D721Med (cell line): Measurements from ENCODE around the gene TDRD9.

Source experiments
- DNase-seq: peaks from one replicate; pipeline ENCODE4 v3.0.0; 2011; ENCODE audit warnings: low spot score; ENCODE audit not compliant: insufficient read length
- FAIRE-seq: peaks from 2 replicates; lab custom pipeline; 2011; peaks lifted over from hg19 to GRCh38; lab: Jason Lieb, UNC
- TF ChIP-seq, protein P1 (sequence below): IDR thresholded peaks from 2 replicates; pipeline ENCODE4 v1.5.1; 2012; ENCODE audit warnings: mild to moderate bottlenecking, control low read depth; ENCODE audit not compliant: insufficient read depth; ENCODE audit errors: missing control alignments

TDRD9 gene

DNA sequence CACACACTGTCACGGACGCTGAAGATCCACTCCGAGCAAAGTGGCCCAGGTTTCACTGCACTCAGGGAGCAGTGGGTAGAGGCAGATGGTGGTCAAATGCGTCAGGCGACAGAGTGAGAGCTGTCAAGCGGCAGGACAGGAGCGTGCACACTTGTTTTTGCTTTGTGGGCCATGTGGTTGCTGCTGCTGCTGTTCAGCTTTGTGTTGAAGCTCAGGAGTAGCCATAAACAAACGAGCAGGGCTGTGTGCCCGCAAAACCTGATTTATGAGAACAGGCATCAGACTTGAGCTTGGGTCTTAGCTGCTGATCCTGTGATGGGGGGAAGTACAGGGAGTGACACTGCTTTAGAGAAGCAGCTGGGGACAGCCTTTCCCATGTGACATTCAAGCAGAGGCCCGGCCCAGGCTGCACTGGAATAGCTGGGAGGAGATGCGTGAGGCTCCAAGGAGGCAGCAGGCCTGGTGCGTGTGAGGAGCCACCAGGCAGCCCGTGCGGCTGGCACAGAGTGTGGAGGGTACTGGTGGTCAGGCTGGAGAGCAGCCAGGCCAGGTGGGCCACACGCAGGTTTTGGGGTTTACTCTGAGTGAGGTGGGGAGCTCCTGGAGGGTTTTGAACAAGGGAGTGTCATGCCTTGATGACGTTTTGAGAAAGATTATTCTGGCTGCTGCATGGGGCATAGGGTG is 126.1 kb downstream of the TDRD9 start:
- FAIRE-seq, result no peak
- DNase-seq, result no peak
- TF ChIP-seq, protein P1, sequence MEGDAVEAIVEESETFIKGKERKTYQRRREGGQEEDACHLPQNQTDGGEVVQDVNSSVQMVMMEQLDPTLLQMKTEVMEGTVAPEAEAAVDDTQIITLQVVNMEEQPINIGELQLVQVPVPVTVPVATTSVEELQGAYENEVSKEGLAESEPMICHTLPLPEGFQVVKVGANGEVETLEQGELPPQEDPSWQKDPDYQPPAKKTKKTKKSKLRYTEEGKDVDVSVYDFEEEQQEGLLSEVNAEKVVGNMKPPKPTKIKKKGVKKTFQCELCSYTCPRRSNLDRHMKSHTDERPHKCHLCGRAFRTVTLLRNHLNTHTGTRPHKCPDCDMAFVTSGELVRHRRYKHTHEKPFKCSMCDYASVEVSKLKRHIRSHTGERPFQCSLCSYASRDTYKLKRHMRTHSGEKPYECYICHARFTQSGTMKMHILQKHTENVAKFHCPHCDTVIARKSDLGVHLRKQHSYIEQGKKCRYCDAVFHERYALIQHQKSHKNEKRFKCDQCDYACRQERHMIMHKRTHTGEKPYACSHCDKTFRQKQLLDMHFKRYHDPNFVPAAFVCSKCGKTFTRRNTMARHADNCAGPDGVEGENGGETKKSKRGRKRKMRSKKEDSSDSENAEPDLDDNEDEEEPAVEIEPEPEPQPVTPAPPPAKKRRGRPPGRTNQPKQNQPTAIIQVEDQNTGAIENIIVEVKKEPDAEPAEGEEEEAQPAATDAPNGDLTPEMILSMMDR, result no peak

DNA sequence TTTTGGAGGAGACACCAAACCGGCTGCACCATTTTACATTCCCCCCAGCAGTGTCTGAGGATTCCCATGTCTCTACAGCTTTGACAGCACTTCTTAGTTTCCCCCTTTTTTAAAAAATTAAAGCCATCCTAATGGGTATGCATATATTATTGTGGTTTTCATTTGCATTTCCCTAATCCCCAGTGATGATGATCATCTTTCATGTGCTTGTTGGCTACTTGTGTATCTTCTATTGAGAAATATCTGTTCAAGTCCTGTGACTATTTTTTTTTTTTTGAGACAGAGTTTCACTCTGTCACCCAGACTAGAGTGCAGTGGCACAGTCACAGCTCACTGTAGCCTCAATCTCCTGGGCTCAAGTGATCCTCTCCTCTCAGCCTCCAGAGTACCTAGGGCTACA is 134.0 kb downstream of the TDRD9 start:
- DNase-seq, result no peak
- TF ChIP-seq, protein P1, result no peak
- FAIRE-seq, result no peak

DNA sequence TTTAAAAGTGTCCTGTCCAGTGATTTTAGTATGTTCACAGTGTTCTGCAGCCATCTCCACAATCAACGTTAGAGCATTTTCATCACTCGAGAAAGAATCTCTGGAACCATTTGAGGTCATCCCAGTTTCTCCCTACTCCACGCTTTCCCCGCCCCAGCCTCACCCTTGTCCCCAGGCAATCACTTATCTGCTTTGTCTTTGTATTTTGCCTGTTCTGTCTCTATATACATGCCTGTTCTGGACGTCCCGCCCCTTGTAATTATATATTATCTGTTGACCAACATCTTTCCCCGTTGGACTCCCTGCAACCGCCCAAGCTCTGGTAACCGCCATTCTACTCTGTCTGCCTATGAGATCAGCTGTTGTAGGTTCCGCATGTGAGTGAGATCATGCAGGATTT is 135.7 kb downstream of the TDRD9 start:
- TF ChIP-seq, protein P1, result no peak
- DNase-seq, result no peak
- no peak for FAIRE-seq

DNA sequence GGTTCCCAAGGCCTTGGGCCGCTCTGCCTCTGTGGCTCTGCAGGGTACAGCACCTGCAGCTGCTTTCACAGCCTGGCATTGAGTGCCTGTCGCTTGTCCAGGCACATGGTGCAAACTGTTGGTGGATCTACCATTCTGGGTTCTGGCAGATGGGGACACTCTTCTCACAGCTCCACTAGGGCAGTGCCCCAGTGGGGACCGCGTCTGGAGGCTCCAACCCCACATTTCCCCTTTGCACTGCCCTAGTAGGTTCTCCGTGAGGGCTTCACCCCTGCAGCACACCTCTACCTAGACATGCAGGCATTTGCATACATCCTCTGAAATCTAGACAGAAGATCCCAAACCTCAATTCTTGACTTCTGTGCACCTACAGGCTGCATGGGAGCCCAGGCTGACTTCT is 138.0 kb downstream of the TDRD9 start:
- TF ChIP-seq, protein P1, result no peak
- FAIRE-seq (no peak), DNase-seq (no peak)

DNA sequence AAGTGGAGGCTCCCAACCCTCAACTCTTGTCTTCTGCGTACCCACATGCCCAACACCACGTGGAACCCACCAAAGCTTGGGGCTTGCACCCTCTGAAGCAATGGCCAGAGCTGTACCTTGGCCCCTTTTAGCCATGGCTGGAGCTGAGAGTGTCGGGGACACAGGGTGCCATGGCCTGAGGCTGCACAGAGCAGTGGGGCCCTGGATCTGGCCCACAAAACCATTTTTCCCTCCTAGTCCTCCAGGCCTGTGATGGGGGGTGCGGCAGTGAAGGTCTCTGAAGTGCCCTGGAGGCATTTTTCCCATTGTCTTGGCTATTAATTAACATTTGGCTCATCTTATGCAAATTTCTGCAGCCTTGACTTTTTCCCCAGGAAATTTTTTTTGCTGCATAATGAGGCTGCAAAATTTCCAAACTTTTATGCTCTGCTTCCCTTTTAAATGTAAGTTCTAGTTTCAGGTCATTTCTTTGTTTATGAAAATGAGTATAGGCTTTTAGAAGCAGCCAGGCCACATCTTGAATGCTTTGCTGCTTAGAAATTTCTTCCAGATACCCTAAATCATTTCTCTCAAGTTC is 138.6 kb downstream of the TDRD9 start:
- DNase-seq (no peak), FAIRE-seq (no peak)
- TF ChIP-seq, protein P1, result no peak

DNA sequence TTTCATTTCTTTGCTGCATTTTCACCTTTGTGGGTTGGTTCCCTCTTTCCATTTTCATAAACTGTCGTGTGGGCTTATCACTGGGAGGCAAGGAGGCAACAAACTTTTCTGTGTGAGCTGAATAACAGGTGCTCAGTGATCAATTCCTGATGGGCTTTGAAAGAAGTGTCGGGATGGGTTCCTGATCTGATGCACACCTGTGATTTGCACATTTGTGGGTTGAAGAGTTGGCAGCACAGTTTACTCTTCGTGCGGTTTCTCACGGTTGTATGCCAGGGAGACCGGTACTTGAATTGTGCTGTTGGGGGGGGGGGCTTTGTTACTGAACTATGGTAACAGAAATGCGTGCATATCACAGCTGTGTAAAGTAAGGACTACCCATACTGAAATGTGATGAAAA is 141.3 kb downstream of the TDRD9 start:
- TF ChIP-seq, protein P1, result no peak
- FAIRE-seq (no peak), DNase-seq (no peak)

DNA sequence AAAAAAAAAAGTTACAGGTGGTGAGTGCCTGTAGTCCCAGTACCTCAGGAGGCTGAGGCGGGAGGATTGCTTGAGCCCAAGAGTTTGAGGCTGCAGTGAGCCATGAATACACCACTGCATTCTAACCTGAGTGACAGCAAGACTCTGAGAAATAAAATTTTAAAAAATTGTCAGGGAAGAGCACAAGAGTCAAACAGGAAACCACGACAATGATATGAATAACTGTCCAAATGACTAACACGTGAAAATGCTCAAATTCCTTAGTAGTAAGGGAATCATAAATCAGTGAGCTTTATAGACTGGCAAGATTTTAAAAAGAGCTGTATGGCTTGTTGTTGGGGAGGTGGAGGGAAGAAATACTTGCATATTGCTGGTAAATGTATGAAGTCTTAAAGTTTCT is 144.3 kb downstream of the TDRD9 start:
- TF ChIP-seq, protein P1, result no peak
- FAIRE-seq (no peak), DNase-seq (no peak)
